Kidney (tissue), 14 donors: ENCODE data around the gene ANKRD60. TPM values are rescaled to one million over a fixed set of nuclear protein-coding genes. Genes with fewer than 3 reads are reported as not detected.

Experiments
- DNase-seq, 5 donors: peaks; one replicate each; pipeline ENCODE4 v3.0.0-alpha.2; 2013 to 2020
- FAIRE-seq: peaks from 2 replicates; lab custom pipeline; 2012; peaks lifted over from hg19 to GRCh38; lab: Jason Lieb, UNC
- H3K27ac ChIP-seq, 2 donors: one replicate each; pipeline ENCODE4 v1.7.0; 2013; ENCODE audit warnings: low read depth in 2 of 2, low read length in 2 of 2, inconsistent platforms in 1 of 2
- H3K27me3 ChIP-seq: one replicate; pipeline ENCODE4 v1.7.1; 2013; ENCODE audit warnings: low read length, inconsistent platforms; ENCODE audit not compliant: control insufficient read depth, insufficient read depth
- H3K36me3 ChIP-seq, 3 donors: one replicate each; pipeline versions ENCODE4 v1.7.0 to v1.7.1; 2013; ENCODE audit warnings: low read length in 3 of 3, control low read depth in 1 of 3, inconsistent platforms in 1 of 3; ENCODE audit not compliant: insufficient read depth in 3 of 3, control insufficient read depth in 2 of 3
- H3K4me1 ChIP-seq, 3 donors: one replicate each; pipeline versions ENCODE4 v1.7.0 to v1.7.1; 2013; ENCODE audit warnings: low read length in 3 of 3, inconsistent platforms in 1 of 3, low read depth in 1 of 3; ENCODE audit not compliant: control insufficient read depth in 2 of 3, insufficient read depth in 2 of 3
- H3K4me3 ChIP-seq, 3 donors: one replicate each; pipeline versions ENCODE4 v1.7.0 to v1.8.1; 2013; ENCODE audit warnings: low read length in 3 of 3, control low read depth in 1 of 3, inconsistent platforms in 1 of 3
- H3K9ac ChIP-seq, 3 donors: one replicate each; pipeline versions ENCODE4 v1.7.0 to v1.7.1; 2013; ENCODE audit warnings: low read length in 3 of 3, control low read depth in 1 of 3, inconsistent platforms in 1 of 3
- H3K9me3 ChIP-seq, 3 donors: one replicate each; pipeline versions ENCODE4 v1.7.0 to v1.7.1; 2013; ENCODE audit warnings: low read length in 3 of 3, control low read depth in 1 of 3, inconsistent platforms in 1 of 3; ENCODE audit not compliant: control insufficient read depth in 2 of 3, insufficient read depth in 1 of 3
- intact Hi-C: fragments of 100-400 bp; cut with DNase I; formaldehyde crosslinking; loops from one replicate; pipeline ENCODE4 v1.11.1; 2022
- polyA plus RNA-seq: library from polyadenylated mRNA; stranded (reverse); fragments of 350-450 nt; fragmentation: Illumina TruSeq; extraction: RNeasy Lipid Tissue Mini Kit (QIAGEN cat#74804); gene quantifications from one replicate; pipeline ENCODE4 v1.2.3, GENCODE V29; 2014; ENCODE audit warnings: low read depth, low replicate concordance; ENCODE audit not compliant: insufficient read depth
- total RNA-seq: library from RNA; stranded (reverse); fragmentation: NEBNext Ultra II Directional; extraction: Animal tissue kit (Norgen Biotek cat#: 25700); gene quantifications from one replicate; pipeline ENCODE4 v1.2.1, GENCODE V29; 2021
- TF ChIP-seq, protein P1 (sequence below): IDR thresholded peaks from 3 replicates; pipeline ENCODE4 v1.5.1; 2012; ENCODE audit warnings: mild to moderate bottlenecking, moderate library complexity, borderline replicate concordance; ENCODE audit not compliant: insufficient read depth; ENCODE audit errors: extremely low read depth
- donor health status: control.
- donor health status: control.
- donor health status: control.
- donor health status: control.
- donor health status: control.
- donor health status: DM: yes; HTN: yes; CAD: no.
- donor health status: Normal renal cell carcinoma (clear cell type).

ANKRD60 gene
- total and polyA plus RNA-seq, 2 donors from 2014 or later = not detected

DNA sequence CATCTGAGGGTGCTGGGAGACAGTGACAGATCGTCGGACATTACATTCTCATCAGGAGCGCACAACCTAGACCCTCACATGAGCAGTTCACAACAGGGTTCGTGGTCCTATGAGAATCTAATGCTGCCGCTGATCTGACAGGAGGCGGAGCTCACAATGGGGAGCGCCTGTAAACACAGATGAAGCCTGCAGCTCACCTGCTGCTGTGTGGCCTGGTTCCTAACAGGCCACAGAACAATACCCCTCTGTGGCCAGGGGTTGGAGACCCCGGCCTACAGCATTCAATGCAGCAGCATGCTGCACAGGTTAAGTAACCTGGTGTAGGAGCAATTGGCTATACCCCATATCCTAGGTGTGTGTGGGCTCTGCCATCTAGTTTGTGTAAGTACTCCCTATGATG lies 19.5 kb downstream of the ANKRD60 start:
- Histone ChIP-seq H3K4me1 (no peaks in the 10 kb centered on the region), H3K4me3 (no peak overlapping the region), H3K36me3 (no peaks in the 10 kb centered on the region), H3K27ac (no peak overlapping the region), H3K9ac (no peak overlapping the region), H3K27me3 (no peaks in the 10 kb centered on the region), H3K9me3 (peaks cover 0 to 3% (median 0%) of the 10 kb centered on the region in 3 donors)
- TF ChIP-seq, protein P1, sequence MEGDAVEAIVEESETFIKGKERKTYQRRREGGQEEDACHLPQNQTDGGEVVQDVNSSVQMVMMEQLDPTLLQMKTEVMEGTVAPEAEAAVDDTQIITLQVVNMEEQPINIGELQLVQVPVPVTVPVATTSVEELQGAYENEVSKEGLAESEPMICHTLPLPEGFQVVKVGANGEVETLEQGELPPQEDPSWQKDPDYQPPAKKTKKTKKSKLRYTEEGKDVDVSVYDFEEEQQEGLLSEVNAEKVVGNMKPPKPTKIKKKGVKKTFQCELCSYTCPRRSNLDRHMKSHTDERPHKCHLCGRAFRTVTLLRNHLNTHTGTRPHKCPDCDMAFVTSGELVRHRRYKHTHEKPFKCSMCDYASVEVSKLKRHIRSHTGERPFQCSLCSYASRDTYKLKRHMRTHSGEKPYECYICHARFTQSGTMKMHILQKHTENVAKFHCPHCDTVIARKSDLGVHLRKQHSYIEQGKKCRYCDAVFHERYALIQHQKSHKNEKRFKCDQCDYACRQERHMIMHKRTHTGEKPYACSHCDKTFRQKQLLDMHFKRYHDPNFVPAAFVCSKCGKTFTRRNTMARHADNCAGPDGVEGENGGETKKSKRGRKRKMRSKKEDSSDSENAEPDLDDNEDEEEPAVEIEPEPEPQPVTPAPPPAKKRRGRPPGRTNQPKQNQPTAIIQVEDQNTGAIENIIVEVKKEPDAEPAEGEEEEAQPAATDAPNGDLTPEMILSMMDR = no peak
- FAIRE-seq (no peak), DNase-seq (no peak)
- intact Hi-C loops = loop anchor here (5.0 kb wide), 1 partner anchor 612 kb away; no protein-coding TSS in a partner anchor

DNA sequence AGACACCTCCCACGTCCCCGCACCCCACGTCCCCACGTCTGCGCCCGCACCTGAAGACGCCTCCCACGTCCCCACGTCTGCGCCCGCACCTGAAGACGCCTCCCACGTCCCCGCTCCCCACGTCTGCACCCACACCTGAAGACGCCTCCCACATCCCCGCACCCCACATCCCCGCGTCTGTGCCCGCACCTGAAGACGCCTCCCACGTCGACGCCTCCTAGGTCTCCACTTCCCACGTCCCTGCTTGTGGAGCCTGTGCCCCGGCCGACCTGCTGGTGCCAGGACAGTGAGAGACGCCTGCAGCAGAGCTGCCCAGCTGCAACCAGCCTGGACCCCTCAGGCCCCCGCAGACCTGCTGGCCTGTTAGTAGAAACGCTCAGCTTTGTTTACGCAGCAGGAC lies 22.6 kb downstream of the ANKRD60 start:
- TF ChIP-seq, protein P1 = no peak
- FAIRE-seq (no peak), DNase-seq (no peak)
- intact Hi-C loops = loop anchor here (5.0 kb wide), 1 partner anchor 609 kb away; no protein-coding TSS in a partner anchor
- H3K4me3 ChIP-seq = no peak overlapping the region
- H3K9ac ChIP-seq = no peak overlapping the region
- H3K27me3 ChIP-seq = no peaks in the 10 kb centered on the region
- H3K9me3 ChIP-seq = no peaks in the 10 kb centered on the region
- no peaks in the 10 kb centered on the region for H3K36me3 ChIP-seq
- no peak overlapping the region for H3K27ac ChIP-seq
- H3K4me1 ChIP-seq = no peaks in the 10 kb centered on the region

DNA sequence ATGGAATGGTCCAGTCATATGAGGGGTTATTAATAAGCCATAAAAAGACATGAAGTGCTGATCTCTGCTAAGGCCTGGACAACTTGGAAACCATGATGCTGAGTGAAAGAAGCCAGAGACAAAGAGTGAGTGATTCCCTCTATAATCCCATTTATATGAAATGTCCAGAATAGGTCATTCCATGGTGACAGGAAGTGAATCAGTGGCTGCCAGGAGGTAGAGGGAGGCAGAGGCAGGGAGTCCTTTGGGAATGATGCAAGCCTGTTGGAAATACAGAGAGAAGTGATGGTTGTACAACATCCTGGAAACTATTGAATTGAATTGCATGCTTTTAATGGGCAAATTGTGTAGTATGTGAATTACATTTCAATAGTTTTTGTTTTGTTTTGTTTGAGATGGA lies 26.4 kb downstream of the ANKRD60 start:
- intact Hi-C loops = no loop called here
- no peaks in the 10 kb centered on the region for H3K4me1 ChIP-seq
- no peak for DNase-seq
- H3K27ac ChIP-seq = no peak overlapping the region
- H3K9me3 ChIP-seq = no peaks in the 10 kb centered on the region
- no peaks in the 10 kb centered on the region for H3K27me3 ChIP-seq
- H3K9ac ChIP-seq = no peak overlapping the region
- no peak for FAIRE-seq
- TF ChIP-seq, protein P1 = no peak
- no peaks in the 10 kb centered on the region for H3K36me3 ChIP-seq
- no peak overlapping the region for H3K4me3 ChIP-seq

DNA sequence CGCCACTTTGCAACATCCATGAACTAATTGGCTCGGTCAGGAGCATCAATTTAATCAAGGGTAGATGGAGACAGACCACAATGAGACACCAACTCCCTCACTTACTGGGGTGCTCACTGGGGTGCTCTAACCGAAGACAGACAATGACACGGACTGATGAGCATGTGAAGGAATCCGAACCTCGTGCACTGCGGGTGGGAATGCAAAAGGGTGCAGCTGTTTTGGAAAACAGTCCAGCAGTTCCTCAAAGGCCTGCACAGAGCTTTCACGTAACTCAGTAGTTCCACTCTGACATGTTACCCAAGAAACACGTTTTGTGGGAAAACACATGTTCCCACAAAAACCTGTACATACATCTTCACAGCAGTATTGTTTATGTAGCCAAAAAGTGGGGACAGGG lies 26.8 kb downstream of the ANKRD60 start:
- H3K9ac ChIP-seq = no peak overlapping the region
- TF ChIP-seq, protein P1 = no peak
- H3K4me3 ChIP-seq = no peak overlapping the region
- intact Hi-C loops = no loop called here
- no peaks in the 10 kb centered on the region for H3K9me3 ChIP-seq
- no peak overlapping the region for H3K27ac ChIP-seq
- no peak for DNase-seq
- no peaks in the 10 kb centered on the region for H3K27me3 ChIP-seq
- H3K4me1 ChIP-seq = no peaks in the 10 kb centered on the region
- H3K36me3 ChIP-seq = no peaks in the 10 kb centered on the region
- no peak for FAIRE-seq
